ENCODE results near the gene ZSWIM8.

DNA sequence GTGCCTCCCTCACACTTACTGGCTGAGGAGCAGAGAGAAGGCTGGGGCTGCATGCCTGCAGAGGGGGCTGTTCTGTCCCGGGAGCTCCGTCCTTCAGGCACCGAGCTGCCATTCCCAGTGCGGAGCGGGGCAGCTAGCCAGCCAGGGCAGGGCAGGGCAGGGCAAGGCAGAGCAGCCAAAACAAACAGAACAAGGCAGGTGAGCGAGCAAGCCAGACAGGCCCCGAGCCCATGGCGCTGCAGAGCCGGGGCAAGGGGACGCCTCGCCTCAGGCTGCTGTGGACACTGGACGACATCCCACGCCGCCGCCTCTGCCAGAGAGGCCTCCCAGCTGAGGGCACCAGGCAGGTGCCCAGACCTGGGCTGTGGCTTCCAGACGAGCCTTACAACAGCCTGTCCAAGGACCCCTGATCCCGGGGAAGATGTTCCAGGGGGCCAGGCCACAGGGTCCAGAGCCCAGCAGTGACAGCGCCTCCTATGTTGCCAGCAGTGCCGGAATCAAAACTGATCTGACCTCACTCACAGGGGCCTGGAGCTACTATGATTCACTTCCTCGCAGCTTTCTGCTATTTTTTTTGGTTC, 34.2 kb downstream of the ZSWIM8 start:
- no peak for TF ChIP-seq TAF1 (IDR thresholded peaks at IDR 0.05; ENCODE audit: borderline replicate concordance, insufficient read depth, low read length)
- TF ChIP-seq, protein P1, sequence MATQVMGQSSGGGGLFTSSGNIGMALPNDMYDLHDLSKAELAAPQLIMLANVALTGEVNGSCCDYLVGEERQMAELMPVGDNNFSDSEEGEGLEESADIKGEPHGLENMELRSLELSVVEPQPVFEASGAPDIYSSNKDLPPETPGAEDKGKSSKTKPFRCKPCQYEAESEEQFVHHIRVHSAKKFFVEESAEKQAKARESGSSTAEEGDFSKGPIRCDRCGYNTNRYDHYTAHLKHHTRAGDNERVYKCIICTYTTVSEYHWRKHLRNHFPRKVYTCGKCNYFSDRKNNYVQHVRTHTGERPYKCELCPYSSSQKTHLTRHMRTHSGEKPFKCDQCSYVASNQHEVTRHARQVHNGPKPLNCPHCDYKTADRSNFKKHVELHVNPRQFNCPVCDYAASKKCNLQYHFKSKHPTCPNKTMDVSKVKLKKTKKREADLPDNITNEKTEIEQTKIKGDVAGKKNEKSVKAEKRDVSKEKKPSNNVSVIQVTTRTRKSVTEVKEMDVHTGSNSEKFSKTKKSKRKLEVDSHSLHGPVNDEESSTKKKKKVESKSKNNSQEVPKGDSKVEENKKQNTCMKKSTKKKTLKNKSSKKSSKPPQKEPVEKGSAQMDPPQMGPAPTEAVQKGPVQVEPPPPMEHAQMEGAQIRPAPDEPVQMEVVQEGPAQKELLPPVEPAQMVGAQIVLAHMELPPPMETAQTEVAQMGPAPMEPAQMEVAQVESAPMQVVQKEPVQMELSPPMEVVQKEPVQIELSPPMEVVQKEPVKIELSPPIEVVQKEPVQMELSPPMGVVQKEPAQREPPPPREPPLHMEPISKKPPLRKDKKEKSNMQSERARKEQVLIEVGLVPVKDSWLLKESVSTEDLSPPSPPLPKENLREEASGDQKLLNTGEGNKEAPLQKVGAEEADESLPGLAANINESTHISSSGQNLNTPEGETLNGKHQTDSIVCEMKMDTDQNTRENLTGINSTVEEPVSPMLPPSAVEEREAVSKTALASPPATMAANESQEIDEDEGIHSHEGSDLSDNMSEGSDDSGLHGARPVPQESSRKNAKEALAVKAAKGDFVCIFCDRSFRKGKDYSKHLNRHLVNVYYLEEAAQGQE (IDR thresholded peaks at IDR 0.05; ENCODE audit: insufficient read depth in 1 of 2, low read depth in 2 of 2, low read length in 2 of 2): no peak

Data from PFSK-1 (cell line).